ENCODE measurements around the gene RPTOR.

RPTOR gene

GRCh38 chr17:80878876-80879722 is 334.5 kb downstream of the RPTOR start:
- no peak for DNase-seq (ENCODE audit: low read depth in 2 of 2)

GRCh38 chr17:80879723-80880647 is 335.3 kb downstream of the RPTOR start:
- no peak for DNase-seq (ENCODE audit: low read depth in 2 of 2)

- DNase-seq (ENCODE audit: low read depth in 2 of 2): no peak
These were observed 336.0 kb downstream of the RPTOR start for GRCh38 chr17:80880648-80880985.

- DNase-seq (ENCODE audit: low read depth in 2 of 2): no peak
These were observed 336.7 kb downstream of the RPTOR start for GRCh38 chr17:80881306-80881705.

GRCh38 chr17:80882323-80882722 is 337.7 kb downstream of the RPTOR start:
- DNase-seq (ENCODE audit: low read depth in 2 of 2): no peak

- DNase-seq (ENCODE audit: low read depth in 2 of 2): no peak
These were observed 338.5 kb downstream of the RPTOR start for GRCh38 chr17:80882926-80883685.

- no peak for DNase-seq (ENCODE audit: low read depth in 2 of 2)
These were observed 339.4 kb downstream of the RPTOR start for GRCh38 chr17:80883831-80884735.

- DNase-seq (ENCODE audit: low read depth in 2 of 2): no peak
These were observed 340.2 kb downstream of the RPTOR start for GRCh38 chr17:80884811-80885210.

- DNase-seq (ENCODE audit: low read depth in 2 of 2): no peak
These were observed 341.4 kb downstream of the RPTOR start for GRCh38 chr17:80885947-80886582.

GRCh38 chr17:80886641-80887573 is 342.3 kb downstream of the RPTOR start:
- DNase-seq (ENCODE audit: low read depth in 2 of 2): no peak

GRCh38 chr17:80887639-80888175 is 343.1 kb downstream of the RPTOR start:
- no peak for DNase-seq (ENCODE audit: low read depth in 2 of 2)

GRCh38 chr17:80888276-80889160 is 343.9 kb downstream of the RPTOR start:
- DNase-seq (ENCODE audit: low read depth in 2 of 2): no peak

- no peak for DNase-seq (ENCODE audit: low read depth in 2 of 2)
These were observed 344.9 kb downstream of the RPTOR start for GRCh38 chr17:80889231-80890195.

GRCh38 chr17:80890196-80890920 is 345.7 kb downstream of the RPTOR start:
- DNase-seq (ENCODE audit: low read depth in 2 of 2): no peak

- no peak for DNase-seq (ENCODE audit: low read depth in 2 of 2)
These were observed 346.3 kb downstream of the RPTOR start for GRCh38 chr17:80890921-80891396.

- peak; percentile 35 to 65 for DNase-seq (ENCODE audit: low read depth in 2 of 2)
These were observed 346.9 kb downstream of the RPTOR start for GRCh38 chr17:80891397-80892018.

All from stimulated activated CD8-positive, alpha-beta memory T cell treated with anti-CD3 and anti-CD28 coated beads, Interleukin-2, amount 100 ng/mL, for 1 hour (primary cell).